Measurements from ENCODE around the gene PNPLA1.

PNPLA1 gene

DNA sequence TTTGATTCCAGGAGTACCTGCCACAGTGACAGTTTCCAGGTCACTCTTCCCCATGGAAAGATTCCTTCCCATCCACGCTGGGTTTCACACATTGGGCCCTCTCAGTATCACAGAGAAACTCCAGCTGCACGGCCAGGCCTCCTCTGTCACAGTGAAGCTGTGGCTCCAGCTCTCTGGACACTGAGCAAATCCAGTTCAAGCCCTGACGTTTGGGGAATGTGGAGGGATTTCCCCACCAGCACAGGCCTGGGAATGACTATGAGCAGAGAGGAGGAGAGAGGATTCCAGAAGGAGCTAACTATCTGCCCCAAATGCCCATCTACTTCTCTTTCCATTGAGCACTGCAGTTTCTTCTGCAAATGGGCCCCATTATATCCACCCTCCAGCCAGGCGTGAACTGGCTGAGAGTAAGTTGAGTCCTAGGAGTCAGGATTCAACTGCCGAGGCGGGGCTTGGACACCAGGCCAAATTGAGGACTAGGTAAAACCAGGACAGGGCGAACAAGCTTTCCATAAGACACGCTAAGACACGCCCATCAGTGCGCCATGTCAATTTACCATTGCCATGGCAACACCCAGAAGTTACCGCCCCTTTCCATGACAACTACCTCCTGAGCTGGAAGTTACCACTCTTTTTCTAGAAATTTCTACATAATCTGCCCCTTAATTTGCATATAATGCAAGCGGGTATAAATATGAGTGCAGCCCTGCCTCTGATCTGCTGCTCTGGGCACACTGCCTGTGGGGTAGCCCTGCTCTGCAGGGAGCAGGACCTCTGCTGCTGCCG lies 76.0 kb downstream of the PNPLA1 start:
- ChIA-PET CTCF (interaction anchor here (0.7 to 18.5 kb wide), 7 partner anchors 7 to 251 kb away, joined by 3 to 267 read pairs (median 5); partner anchors contain the start of gene BNIP5), POLR2A (interaction anchor here (0.7 kb wide), 1 partner anchor 29 kb away, joined by 3 read pairs; no protein-coding TSS in a partner anchor)

GRCh38 chr6:36346486-36347273 lies 76.8 kb downstream of the PNPLA1 start:
- DNase-seq (ENCODE audit: low read depth, low spot score): no peak
- TF ChIP-seq, protein P1, sequence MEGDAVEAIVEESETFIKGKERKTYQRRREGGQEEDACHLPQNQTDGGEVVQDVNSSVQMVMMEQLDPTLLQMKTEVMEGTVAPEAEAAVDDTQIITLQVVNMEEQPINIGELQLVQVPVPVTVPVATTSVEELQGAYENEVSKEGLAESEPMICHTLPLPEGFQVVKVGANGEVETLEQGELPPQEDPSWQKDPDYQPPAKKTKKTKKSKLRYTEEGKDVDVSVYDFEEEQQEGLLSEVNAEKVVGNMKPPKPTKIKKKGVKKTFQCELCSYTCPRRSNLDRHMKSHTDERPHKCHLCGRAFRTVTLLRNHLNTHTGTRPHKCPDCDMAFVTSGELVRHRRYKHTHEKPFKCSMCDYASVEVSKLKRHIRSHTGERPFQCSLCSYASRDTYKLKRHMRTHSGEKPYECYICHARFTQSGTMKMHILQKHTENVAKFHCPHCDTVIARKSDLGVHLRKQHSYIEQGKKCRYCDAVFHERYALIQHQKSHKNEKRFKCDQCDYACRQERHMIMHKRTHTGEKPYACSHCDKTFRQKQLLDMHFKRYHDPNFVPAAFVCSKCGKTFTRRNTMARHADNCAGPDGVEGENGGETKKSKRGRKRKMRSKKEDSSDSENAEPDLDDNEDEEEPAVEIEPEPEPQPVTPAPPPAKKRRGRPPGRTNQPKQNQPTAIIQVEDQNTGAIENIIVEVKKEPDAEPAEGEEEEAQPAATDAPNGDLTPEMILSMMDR (IDR thresholded peaks at IDR 0.05; ENCODE audit: insufficient read depth, low read length, missing control alignments): no peak

More for the DNA sequence above, 76.0 kb downstream of the PNPLA1 start:
- no peak for DNase-seq (ENCODE audit: low read depth, low spot score)
- H3K4me3 ChIP-seq (ENCODE audit: low read depth, low read length): no peak overlapping the region
- TF ChIP-seq, protein P1 (IDR thresholded peaks at IDR 0.05; ENCODE audit: insufficient read depth, low read length, missing control alignments): no peak

GRCh38 chr6:36347621-36348020 lies 77.8 kb downstream of the PNPLA1 start:
- TF ChIP-seq, protein P1 (IDR thresholded peaks at IDR 0.05; ENCODE audit: insufficient read depth, low read length, missing control alignments): no peak
- no peak for DNase-seq (ENCODE audit: low read depth, low spot score)
- no peak overlapping the region for H3K4me3 ChIP-seq (ENCODE audit: low read depth, low read length)
- CTCF ChIA-PET: interaction anchor here (0.6 to 18.5 kb wide), 5 partner anchors 8 to 47 kb away, joined by 4 to 267 read pairs (median 11); partner anchors contain the start of gene BNIP5
- POLR2A ChIA-PET: no interaction called here

More at GRCh38 chr6:36346486-36347273, 76.8 kb downstream of the PNPLA1 start:
- POLR2A ChIA-PET: no interaction called here
- CTCF ChIA-PET: interaction anchor here (1.2 to 18.5 kb wide), 4 partner anchors 7 to 44 kb away, joined by 3 to 267 read pairs (median 54); partner anchors contain the start of gene BNIP5
- H3K4me3 ChIP-seq (ENCODE audit: low read depth, low read length): no peak overlapping the region

DNA sequence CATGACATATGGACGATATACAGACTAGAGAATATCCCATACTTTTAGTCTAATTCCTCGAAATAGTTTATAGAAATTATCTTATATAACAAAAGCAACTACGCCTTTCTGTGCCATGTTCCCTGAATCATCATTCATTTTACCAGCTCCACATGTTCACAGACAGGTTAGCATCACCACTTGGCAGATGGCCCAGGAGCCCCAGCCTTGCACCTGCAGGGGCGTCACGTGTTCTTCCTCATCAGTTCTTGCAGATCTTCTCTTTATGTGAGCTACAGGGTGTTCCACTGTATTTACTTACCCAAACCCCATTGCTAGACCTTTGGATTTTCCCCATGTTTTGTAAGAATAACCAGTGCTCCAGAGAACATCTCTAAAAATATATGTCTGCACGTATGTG lies 79.4 kb downstream of the PNPLA1 start:
- TF ChIP-seq, protein P1 (IDR thresholded peaks at IDR 0.05; ENCODE audit: insufficient read depth, low read length, missing control alignments): no peak
- CTCF ChIA-PET: interaction anchor here (1.1 to 18.5 kb wide), 5 partner anchors 10 to 46 kb away, joined by 4 to 267 read pairs (median 11); partner anchors contain the start of gene BNIP5
- no peak overlapping the region for H3K4me3 ChIP-seq (ENCODE audit: low read depth, low read length)
- POLR2A ChIA-PET: no interaction called here
- no peak for DNase-seq (ENCODE audit: low read depth, low spot score)

DNA sequence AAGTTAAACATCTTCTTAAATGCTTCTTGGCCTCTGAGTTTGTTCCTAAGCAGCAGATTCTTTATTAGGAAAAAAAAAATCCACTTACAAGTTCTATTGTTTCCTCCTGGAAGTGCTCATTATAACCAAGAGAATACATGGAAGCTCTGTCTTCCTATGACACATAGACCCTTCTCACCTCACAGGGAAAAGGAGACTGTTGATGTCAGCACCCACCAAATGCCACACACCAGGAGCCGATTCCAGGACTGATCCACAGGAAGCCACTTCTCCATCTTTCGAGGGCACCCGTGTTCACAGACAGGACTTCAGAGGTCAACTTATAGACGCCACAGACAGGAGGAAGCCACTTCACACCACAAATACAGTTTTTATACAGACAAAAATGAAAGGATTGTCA lies 80.2 kb downstream of the PNPLA1 start:
- TF ChIP-seq, protein P1 (IDR thresholded peaks at IDR 0.05; ENCODE audit: insufficient read depth, low read length, missing control alignments): no peak
- no peak overlapping the region for H3K4me3 ChIP-seq (ENCODE audit: low read depth, low read length)
- POLR2A ChIA-PET: interaction anchor here (0.5 to 1.6 kb wide), 3 partner anchors 9 to 21 kb away, joined by 3 to 7 read pairs (median 5); no protein-coding TSS in a partner anchor
- no peak for DNase-seq (ENCODE audit: low read depth, low spot score)
- CTCF ChIA-PET: interaction anchor here (8.2 to 18.5 kb wide), 3 partner anchors 10 to 48 kb away, joined by 102 to 332 read pairs (median 267); partner anchors contain the start of gene BNIP5

Measured in AG04449 (cell line).